Right lobe of liver (tissue), 6 donors: ENCODE data around the gene SPACA7. TPM values are rescaled to one million over a fixed set of nuclear protein-coding genes. Genes with fewer than 3 reads are reported as not detected.
"Not testable (repeated sequence)": the region's sequence is repeated elsewhere in the genome, so short reads cannot be mapped to it uniquely, and the experiment has no call there.

Experiments
- ATAC-seq, 4 donors: fragments of 200-7000 bp; cut with Tn5 transposase; one replicate each; pipeline ENCODE4 v1.9.1; 2020; ENCODE audit warnings: mild to moderate bottlenecking in 4 of 4, moderate library complexity in 4 of 4
- DNase-seq, 3 donors: peaks; one replicate each; pipeline ENCODE4 v3.0.0-alpha.2; 2020
- H3K27ac ChIP-seq, 3 donors: fragments of 200-600 bp; one replicate each; pipeline ENCODE4 v1.8.0; 2022
- H3K27me3 ChIP-seq, 2 donors: fragments of 200-600 bp; one replicate each; pipeline ENCODE4 v1.8.0; 2022
- H3K36me3 ChIP-seq, 4 donors: fragments of 200-600 bp; sonication (generic) in 1 of 4; one replicate each; pipeline versions ENCODE4 v1.5.1 to v1.8.0; 2017 to 2022; ENCODE audit warnings: control low read depth in 1 of 4
- H3K4me1 ChIP-seq, 4 donors: fragments of 200-600 bp; sonication (generic) in 1 of 4; one replicate each; pipeline versions ENCODE4 v1.5.1 to v1.8.0; 2017 to 2022; ENCODE audit warnings: control low read depth in 1 of 4
- H3K4me3 ChIP-seq, 3 donors: fragments of 200-600 bp; one replicate each; pipeline ENCODE4 v1.8.0; 2022
- H3K9me3 ChIP-seq, 4 donors: fragments of 200-600 bp; sonication (generic) in 1 of 4; one replicate each; pipeline versions ENCODE4 v1.5.1 to v1.8.0; 2017 to 2022; ENCODE audit warnings: control low read depth in 1 of 4
- POLR2A ChIP-seq: fragments of 450-650 bp; IDR thresholded peaks from one replicate; pipeline ENCODE4 v1.6.1; 2017; ENCODE audit warnings: antibody characterized with exemption, mild to moderate bottlenecking
- WGBS: methylation state at CpG from one replicate; pipeline ENCODE4 v1.1.6; 2018; ENCODE audit warnings: low coverage, low lambda C conversion rate; ENCODE audit not compliant: insufficient coverage; ENCODE audit errors: missing lambda C conversion rate; 5-methylcytosine and 5-hydroxymethylcytosine counted together
- intact Hi-C, 2 donors: fragments of 100-400 bp; cut with DNase I; formaldehyde crosslinking; loops; one replicate each; pipeline versions ENCODE4 v1.11.2 to v1.14.1; 2022
- total RNA-seq, 6 experiments: library from RNA; depleted of rRNA in 2 of 6; stranded (reverse); fragments of >200 nt in 2 of 6; fragmentation: NEBNext Ultra II Directional in 3 of 6; extraction: Animal tissue kit (Norgen Biotek cat#: 25700) in 3 of 6; gene quantifications; one replicate each; pipeline versions ENCODE4 v1.1.0 to v1.2.4, GENCODE V29; 2016 to 2023
- TF ChIP-seq, protein P1 (sequence below), 4 donors: fragments of 200-600 bp in 3 of 4; fragments of 450-650 bp in 1 of 4; IDR thresholded peaks; one replicate each; pipeline versions ENCODE4 v1.5.1 to v1.8.0; 2016 to 2022; ENCODE audit warnings: antibody characterized with exemption in 4 of 4, mild to moderate bottlenecking in 2 of 4
- donor health status: DM: no; HTN: yes; CAD: no.
- donor health status: DM: no; HTN: no; CAD: no.
- donor health status: DM: no; HTN: no; CAD: no.
- donor health status: DM: no; HTN: yes; CAD: no.
- donor health status: DM: no; HTN: yes; CAD: no.

The SPACA7 gene
- total RNA-seq, 6 experiments from 2014 or later: not detected

DNA sequence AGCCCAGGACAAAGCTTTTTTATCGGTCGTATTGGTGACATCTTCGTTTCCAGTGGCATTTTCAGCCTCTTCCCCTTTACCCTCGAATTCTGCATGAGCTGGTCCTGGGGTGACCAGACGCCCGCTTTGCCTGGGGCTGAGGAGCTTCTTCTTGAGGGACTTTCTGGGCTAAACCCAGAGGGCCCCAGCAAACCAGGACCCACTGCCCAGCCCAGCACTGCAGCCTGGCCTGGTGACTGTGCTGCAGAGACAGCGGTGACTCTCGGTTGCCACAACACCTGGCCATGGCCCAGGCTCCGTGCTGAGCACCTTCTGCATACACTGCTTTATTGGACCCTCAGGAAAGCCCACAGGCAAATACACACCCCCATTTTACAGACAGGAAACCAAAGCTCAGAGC, 21.0 kb downstream of the SPACA7 start:
- intact Hi-C loops: no loop called here
- no peak for TF ChIP-seq POLR2A
- TF ChIP-seq, protein P1, sequence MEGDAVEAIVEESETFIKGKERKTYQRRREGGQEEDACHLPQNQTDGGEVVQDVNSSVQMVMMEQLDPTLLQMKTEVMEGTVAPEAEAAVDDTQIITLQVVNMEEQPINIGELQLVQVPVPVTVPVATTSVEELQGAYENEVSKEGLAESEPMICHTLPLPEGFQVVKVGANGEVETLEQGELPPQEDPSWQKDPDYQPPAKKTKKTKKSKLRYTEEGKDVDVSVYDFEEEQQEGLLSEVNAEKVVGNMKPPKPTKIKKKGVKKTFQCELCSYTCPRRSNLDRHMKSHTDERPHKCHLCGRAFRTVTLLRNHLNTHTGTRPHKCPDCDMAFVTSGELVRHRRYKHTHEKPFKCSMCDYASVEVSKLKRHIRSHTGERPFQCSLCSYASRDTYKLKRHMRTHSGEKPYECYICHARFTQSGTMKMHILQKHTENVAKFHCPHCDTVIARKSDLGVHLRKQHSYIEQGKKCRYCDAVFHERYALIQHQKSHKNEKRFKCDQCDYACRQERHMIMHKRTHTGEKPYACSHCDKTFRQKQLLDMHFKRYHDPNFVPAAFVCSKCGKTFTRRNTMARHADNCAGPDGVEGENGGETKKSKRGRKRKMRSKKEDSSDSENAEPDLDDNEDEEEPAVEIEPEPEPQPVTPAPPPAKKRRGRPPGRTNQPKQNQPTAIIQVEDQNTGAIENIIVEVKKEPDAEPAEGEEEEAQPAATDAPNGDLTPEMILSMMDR (IDR thresholded peaks at IDR 0.05): no peak
- Histone ChIP-seq H3K27me3 (no peaks in the 10 kb centered on the region), H3K4me1 (no peaks in the 10 kb centered on the region), H3K4me3 (no peak overlapping the region), H3K9me3 (no peaks in the 10 kb centered on the region), H3K27ac (no peak overlapping the region), H3K36me3 (no peaks in the 10 kb centered on the region)
- DNase-seq (no peak), ATAC-seq (no peak)
- 65% methylated on average over 4 of the region's 9 CpGs for WGBS

DNA sequence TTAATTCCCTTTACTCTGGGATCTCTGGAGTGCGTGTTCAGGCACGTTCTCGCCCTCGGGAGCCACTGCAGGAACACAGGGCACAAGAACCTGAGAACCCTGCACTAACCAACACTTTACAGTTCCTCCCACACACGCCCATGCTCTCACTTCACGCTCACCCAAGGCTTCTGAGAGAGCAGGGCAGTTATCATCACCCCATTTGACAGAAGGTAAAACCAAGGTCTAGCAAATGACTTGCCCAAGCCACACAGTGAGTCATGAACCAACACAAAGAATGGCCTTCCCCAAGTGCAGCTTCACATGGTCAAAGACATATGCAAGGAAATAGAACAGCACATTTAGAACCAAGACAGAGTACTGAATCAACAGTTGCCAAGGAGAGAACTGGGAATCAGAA, 22.2 kb downstream of the SPACA7 start:
- intact Hi-C loops, H3K4me3 ChIP-seq, H3K27ac ChIP-seq, ATAC-seq, H3K36me3 ChIP-seq, DNase-seq, H3K9me3 ChIP-seq, H3K4me1 ChIP-seq, H3K27me3 ChIP-seq: not testable (repeated sequence)
- WGBS: no CpG with 5 or more reads among the region's 6 CpGs

DNA sequence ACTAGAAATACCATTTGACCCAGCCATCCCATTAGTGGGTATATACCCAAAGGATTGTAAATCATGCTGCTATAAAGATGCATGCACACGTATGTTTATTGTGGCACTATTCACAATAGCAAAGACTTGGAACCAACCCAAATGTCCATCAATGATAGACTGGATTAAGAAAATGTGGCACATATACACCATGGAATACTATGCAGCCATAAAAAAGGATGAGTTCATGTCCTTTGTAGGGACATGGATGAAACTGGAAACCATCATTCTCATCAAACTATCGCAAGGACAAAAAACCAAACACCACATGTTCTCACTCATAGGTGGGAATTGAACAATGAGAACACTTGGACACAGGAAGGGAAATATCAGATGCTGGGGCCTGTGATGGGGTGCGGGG, 33.7 kb downstream of the SPACA7 start:
- H3K9me3 ChIP-seq, intact Hi-C loops, H3K4me1 ChIP-seq, H3K36me3 ChIP-seq, H3K4me3 ChIP-seq, ATAC-seq, DNase-seq, H3K27ac ChIP-seq, H3K27me3 ChIP-seq: not testable (repeated sequence)
- 69% methylated on average over 3 of the region's 3 CpGs for WGBS

DNA sequence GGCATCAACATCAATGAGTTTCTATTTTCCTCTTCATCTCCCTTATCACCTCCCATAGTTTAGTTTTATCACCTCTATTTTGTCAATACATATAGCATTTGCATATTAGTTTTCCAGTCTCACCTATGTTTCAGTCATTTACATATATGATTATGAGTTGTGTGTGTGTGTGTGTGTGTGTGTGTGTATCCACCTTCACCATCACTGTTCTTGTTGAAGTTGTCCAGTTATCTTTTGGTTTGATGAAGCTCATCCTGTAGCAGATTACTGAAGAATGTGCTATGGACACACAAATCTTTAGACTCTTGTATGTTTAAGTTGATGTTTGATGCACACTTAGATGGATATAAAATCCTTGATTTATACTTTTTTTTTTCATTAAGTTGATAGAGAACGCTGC, 40.5 kb downstream of the SPACA7 start:
- WGBS: 75% methylated on average over 1 of the region's 1 CpG
- Histone ChIP-seq H3K4me1 (no peaks in the 10 kb centered on the region), H3K27ac (no peak overlapping the region), H3K27me3 (no peaks in the 10 kb centered on the region), H3K9me3 (peaks cover 0 to 12% (median 3%) of the 10 kb centered on the region in 4 donors), H3K4me3 (no peak overlapping the region), H3K36me3 (no peaks in the 10 kb centered on the region)
- TF ChIP-seq, protein P1 (IDR thresholded peaks at IDR 0.05): no peak
- TF ChIP-seq POLR2A: no peak
- no peak for DNase-seq
- intact Hi-C loops: no loop called here
- ATAC-seq: no peak

DNA sequence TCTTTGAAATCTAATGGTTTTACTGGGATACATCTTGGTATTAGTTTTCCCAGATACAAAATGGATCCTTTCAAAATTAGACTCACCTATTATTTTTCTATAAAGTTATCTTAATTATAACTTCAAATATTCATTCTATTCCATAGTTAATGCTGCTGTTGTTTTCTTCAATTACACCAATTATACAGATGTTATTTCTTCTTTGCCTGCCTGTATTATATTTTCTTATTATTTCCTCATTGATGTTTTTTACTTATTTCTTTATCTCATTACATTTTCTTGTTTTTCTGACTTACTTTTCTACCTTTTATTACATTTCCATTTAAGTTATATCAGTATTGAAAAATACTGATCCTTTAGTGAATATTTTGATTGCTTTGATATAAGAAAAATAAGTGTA, 40.9 kb downstream of the SPACA7 start:
- H3K27ac ChIP-seq: no peak overlapping the region
- DNase-seq (no peak), ATAC-seq (no peak)
- no peaks in the 10 kb centered on the region for H3K4me1 ChIP-seq
- TF ChIP-seq, protein P1 (IDR thresholded peaks at IDR 0.05): no peak
- TF ChIP-seq POLR2A: no peak
- H3K36me3 ChIP-seq: no peaks in the 10 kb centered on the region
- H3K4me3 ChIP-seq: no peak overlapping the region
- no peaks in the 10 kb centered on the region for H3K27me3 ChIP-seq
- intact Hi-C loops: no loop called here
- H3K9me3 ChIP-seq: peaks cover 0 to 12% (median 3%) of the 10 kb centered on the region in 4 donors

DNA sequence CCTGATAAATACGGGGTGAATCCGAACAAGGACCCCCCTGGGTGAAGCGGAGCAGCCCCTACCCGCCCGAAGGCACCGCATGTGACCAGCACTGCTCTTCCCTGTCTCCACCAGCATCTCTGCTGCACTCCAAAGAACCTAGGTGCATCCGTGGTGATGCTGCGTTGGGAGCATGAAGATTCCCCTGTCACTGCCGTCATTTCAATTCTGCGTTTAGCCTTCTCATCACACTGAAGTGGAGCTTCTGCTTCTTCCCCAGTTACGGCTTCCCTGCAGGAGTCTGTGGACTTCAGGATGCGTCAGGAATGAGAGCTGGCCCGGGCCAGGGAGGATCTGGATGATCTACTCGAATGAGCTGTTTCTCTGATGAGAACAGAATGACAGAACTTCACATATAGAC, 47.9 kb downstream of the SPACA7 start:
- intact Hi-C loops: no loop called here
- ATAC-seq (no peak), DNase-seq (no peak)
- Histone ChIP-seq H3K4me3 (no peak overlapping the region), H3K9me3 (peaks cover 0 to 7% (median 3%) of the 10 kb centered on the region in 4 donors), H3K36me3 (no peaks in the 10 kb centered on the region), H3K27ac (no peak overlapping the region), H3K27me3 (no peaks in the 10 kb centered on the region), H3K4me1 (no peaks in the 10 kb centered on the region)
- 78% methylated on average over 9 of the region's 14 CpGs for WGBS
- TF ChIP-seq, protein P1 (IDR thresholded peaks at IDR 0.05): no peak
- no peak for TF ChIP-seq POLR2A
